K562 (cell line): ENCODE data around the gene GJD2. TPM values are rescaled to one million over a fixed set of nuclear protein-coding genes. Genes with fewer than 3 reads are reported as not detected.

Experiments
- ATAC-seq: fragments of 200-7000 bp; cut with Tn5 transposase; 3 replicates; pipeline ENCODE4 v1.9.1; 2020; ENCODE audit warnings: moderate library complexity
- BruUV-seq: library from RNA; stranded (reverse); fragments of 400-500 nt; replicated peaks from 2 replicates; lab custom pipeline; 2021; lab: Mats Ljungman, UMichigan
- CTCF ChIA-PET: fragments of 300-600 bp; formaldehyde crosslinking; extraction: SDS; loops from one replicate; lab custom pipeline; 2021; ENCODE audit warnings: low intra/inter-chr PET ratio; lab: Yijun Ruan, JAX
- POLR2A ChIA-PET: fragments of 300-600, 350-650 bp; sonication (Branson Sonifier 250); formaldehyde crosslinking; extraction: SDS; loops from one replicate; lab custom pipeline; 2021; ENCODE audit warnings: antibody characterized with exemption, inconsistent platforms; lab: Yijun Ruan, JAX
- DNase-seq, 4 experiments: peaks; one replicate each; pipeline versions ENCODE4 v3.0.0 to v3.0.0-alpha.2; 2011 to 2018; ENCODE audit warnings: low spot score in 3 of 4, mixed read lengths in 3 of 4; ENCODE audit errors: extremely low read depth in 1 of 4
- FAIRE-seq: peaks from 2 replicates; lab custom pipeline; 2011; peaks lifted over from hg19 to GRCh38; lab: Jason Lieb, UNC
- H2AFZ ChIP-seq: 2 replicates; pipeline ENCODE4 v1.6.0; 2011; ENCODE audit warnings: low read depth, low read length, control low read depth, inconsistent platforms
- H3K27ac ChIP-seq: fragments of 200-600 bp; 3 replicates; pipeline ENCODE4 v1.8.0; 2011; ENCODE audit warnings: low read depth, mild to moderate bottlenecking, control low read depth, inconsistent platforms, low read length, moderate library complexity, mixed read lengths; ENCODE audit errors: extremely low read depth
- H3K27me3 ChIP-seq, 2 experiments: fragments of 300-600 bp in 1 of 2; 2 replicates in 1 of 2; 3 replicates in 1 of 2; pipeline versions ENCODE4 v1.6.0 to v1.8.0; 2011; ENCODE audit warnings: inconsistent platforms in 2 of 2, low read length in 2 of 2, mild to moderate bottlenecking in 1 of 2, mixed read lengths in 1 of 2, moderate library complexity in 1 of 2; ENCODE audit not compliant: control insufficient read depth in 2 of 2, insufficient read depth in 2 of 2
- H3K36me3 ChIP-seq: fragments of 300-600 bp; 3 replicates; pipeline ENCODE4 v1.8.0; 2011; ENCODE audit warnings: mild to moderate bottlenecking, low read length, inconsistent platforms; ENCODE audit not compliant: control insufficient read depth, insufficient read depth
- H3K4me1 ChIP-seq, 2 experiments: fragments of 200-600 bp in 1 of 2; replicated peaks in 1 of 2; 2 replicates in 1 of 2; 3 replicates in 1 of 2; pipeline versions ENCODE4 v1.5.1 to v1.8.0; 2011; ENCODE audit warnings: inconsistent platforms in 2 of 2, low read length in 2 of 2, mild to moderate bottlenecking in 1 of 2, mixed read lengths in 1 of 2, moderate library complexity in 1 of 2; ENCODE audit not compliant: control insufficient read depth in 2 of 2, insufficient read depth in 2 of 2
- H3K4me2 ChIP-seq: 2 replicates; pipeline ENCODE4 v1.6.1; 2011; ENCODE audit warnings: low read length, control low read depth, inconsistent platforms, mixed read lengths; ENCODE audit not compliant: insufficient read depth
- H3K4me3 ChIP-seq: fragments of 200-600 bp; sonication (generic), shearing (Covaris generic); 2 replicates; pipeline ENCODE4 v1.5.1; 2016; ENCODE audit warnings: control low read depth, inconsistent platforms
- H3K79me2 ChIP-seq: fragments of 200-600 bp; 3 replicates; pipeline ENCODE4 v1.8.0; 2011; ENCODE audit warnings: low read length, inconsistent platforms; ENCODE audit not compliant: control insufficient read depth, insufficient read depth
- H3K9ac ChIP-seq, 2 experiments: 2 replicates each; pipeline versions ENCODE4 v1.6.0 to v1.6.1; 2011; ENCODE audit warnings: low read depth in 2 of 2, low read length in 2 of 2, control low read depth in 1 of 2, inconsistent platforms in 1 of 2, mild to moderate bottlenecking in 1 of 2, mixed read lengths in 1 of 2; ENCODE audit not compliant: insufficient read depth in 1 of 2
- H3K9me1 ChIP-seq: one replicate; pipeline ENCODE4 v1.6.0; 2011; ENCODE audit warnings: inconsistent platforms, mild to moderate bottlenecking, low read length, moderate library complexity; ENCODE audit not compliant: control insufficient read depth, insufficient read depth
- H3K9me3 ChIP-seq: replicated peaks from 2 replicates; pipeline ENCODE4 v1.5.1; 2011; ENCODE audit warnings: low read depth, low read length, inconsistent platforms; ENCODE audit not compliant: control insufficient read depth, insufficient read depth
- H4K20me1 ChIP-seq: replicated peaks from 2 replicates; pipeline ENCODE4 v1.6.1; 2011; ENCODE audit warnings: low read length, inconsistent platforms, mixed read lengths; ENCODE audit not compliant: control insufficient read depth, insufficient read depth
- ARID3A ChIP-seq: IDR thresholded peaks from 2 replicates; pipeline ENCODE4 v1.6.1; 2012; ENCODE audit warnings: low read depth, low read length, improper control_type of control experiment, borderline replicate concordance
- ATF4 ChIP-seq: fragments of 450-650 bp; formaldehyde crosslinking; IDR thresholded peaks from 2 replicates; pipeline ENCODE4 v1.4.0; 2022; ENCODE audit warnings: mild to moderate bottlenecking, moderate library complexity
- CGGBP1 ChIP-seq: fragments of 250-450 bp; sonication (Bioruptor Pico); IDR thresholded peaks from 2 replicates; pipeline ENCODE4 v1.9.0; 2021; ENCODE audit warnings: mild to moderate bottlenecking
- FOXJ2 ChIP-seq: fragments of 200-800 bp; sonication (Bioruptor generic); IDR thresholded peaks from 2 replicates; pipeline ENCODE4 v1.6.1; 2016; ENCODE audit warnings: missing genetic modification characterization, missing compliant biosample characterization
- HMG20A ChIP-seq: fragments of 450-650 bp; formaldehyde crosslinking; conservative IDR thresholded peaks from 2 replicates; pipeline ENCODE4 v1.4.0; 2020; ENCODE audit warnings: mild to moderate bottlenecking, mixed read lengths
- LEF1 ChIP-seq: fragments of 450-650 bp; IDR thresholded peaks from 2 replicates; pipeline ENCODE4 v1.6.1; 2016; ENCODE audit warnings: mild to moderate bottlenecking
- MLLT1 ChIP-seq, 2 experiments: fragments of 450-650 bp; IDR thresholded peaks; 2 replicates each; pipeline ENCODE4 v1.6.1; 2016
- PRPF4 ChIP-seq: fragments of 200-400 bp; formaldehyde crosslinking; IDR thresholded peaks from one replicate; pipeline ENCODE4 v1.6.1; 2017; ENCODE audit warnings: low read length, low read depth, mild to moderate bottlenecking; ENCODE audit not compliant: insufficient read depth, poor library complexity, severe bottlenecking
- PYGO2 ChIP-seq: fragments of 450-650 bp; IDR thresholded peaks from 2 replicates; pipeline ENCODE4 v1.6.1; 2016; ENCODE audit warnings: mild to moderate bottlenecking, missing genetic modification characterization, moderate library complexity, missing compliant biosample characterization
- SRSF3 ChIP-seq: fragments of 200-400 bp; formaldehyde crosslinking; IDR thresholded peaks from 2 replicates; pipeline ENCODE4 v1.6.1; 2016; ENCODE audit warnings: mild to moderate bottlenecking, low read length, moderate library complexity; ENCODE audit not compliant: insufficient read depth
- TAF9B ChIP-seq: fragments of 450-650 bp; IDR thresholded peaks from 2 replicates; pipeline ENCODE4 v1.6.1; 2018; ENCODE audit warnings: mild to moderate bottlenecking; ENCODE audit not compliant: partially characterized antibody
- TGIF2 ChIP-seq: sonication (generic); formaldehyde crosslinking; IDR thresholded peaks from 2 replicates; pipeline ENCODE4 v1.8.1; 2022; ENCODE audit warnings: mild to moderate bottlenecking, missing genetic modification reagents, moderate library complexity
- YY1 ChIP-seq, 3 experiments: IDR thresholded peaks; 2 replicates each; pipeline ENCODE4 v1.6.1; 2011; ENCODE audit warnings: low read length in 2 of 3, mild to moderate bottlenecking in 2 of 3, moderate library complexity in 2 of 3, borderline replicate concordance in 1 of 3, control low read depth in 1 of 3, low read depth in 1 of 3; ENCODE audit not compliant: insufficient read depth in 3 of 3, insufficient replicate concordance in 2 of 3, control insufficient read depth in 1 of 3, insufficient read length in 1 of 3; ENCODE audit errors: extremely low read depth in 1 of 3
- ZNF253 ChIP-seq: fragments of 250-450 bp; sonication (Bioruptor Pico); conservative IDR thresholded peaks from 2 replicates; pipeline ENCODE4 v1.6.1; 2021; ENCODE audit warnings: mild to moderate bottlenecking
- ZNF311 ChIP-seq: fragments of 250-450 bp; sonication (Bioruptor Pico); IDR thresholded peaks from 2 replicates; pipeline ENCODE4 v1.4.0; 2020; ENCODE audit warnings: mild to moderate bottlenecking, moderate library complexity
- ZNF589 ChIP-seq: fragments of 200-800 bp; sonication (Bioruptor generic); IDR thresholded peaks from 2 replicates; pipeline ENCODE4 v1.6.1; 2016; ENCODE audit warnings: low read depth, missing genetic modification characterization, missing compliant biosample characterization
- WGBS: fragments of 100-300 bp; shearing (Covaris generic); methylation state at CpG from one replicate; pipeline ENCODE4 v1.1.6; 2016; ENCODE audit warnings: low coverage, mixed read lengths; ENCODE audit not compliant: insufficient coverage; ENCODE audit errors: missing lambda C conversion rate; 5-methylcytosine and 5-hydroxymethylcytosine counted together
- in situ Hi-C: fragments of 300-500 bp; cut with MboI; formaldehyde crosslinking; loops from 4 replicates; pipeline ENCODE4 v1.15.0; 2018; ENCODE audit warnings: inconsistent platforms, mixed read lengths
- intact Hi-C: fragments of 100-400 bp; cut with micrococcal nuclease; formaldehyde crosslinking; loops from 2 replicates; pipeline ENCODE4 v1.14.2; 2022
- polyA plus RNA-seq, 8 experiments: library from polyadenylated mRNA; depleted of rRNA in 4 of 8; stranded (reverse) in 5 of 8; unstranded in 3 of 8; fragments of >200 nt; fragmentation: Nextera tagmentation in 2 of 8; fragmentation: Illumina TruSeq in 1 of 8; extraction: Ambion mirVana in 2 of 8; extraction: Trizol in 1 of 8; gene quantifications; 2 replicates each; pipeline versions ENCODE4 v1.2.1 to v1.2.3, GENCODE V29; 2011 to 2014; ENCODE audit warnings: inconsistent platforms in 1 of 8, missing spikeins in 1 of 8
- total RNA-seq, 7 experiments: library from RNA; depleted of rRNA in 6 of 7; stranded (reverse); fragments of >200 nt in 6 of 7; fragmentation: Illumina TruSeq in 2 of 7; extraction: Trizol in 2 of 7; gene quantifications; 2 replicates each; pipeline versions ENCODE4 v1.2.1 to v1.2.3, GENCODE V29; 2011 to 2021; ENCODE audit warnings: low replicate concordance in 1 of 7

Gene GJD2
- total and polyA plus RNA-seq, 9 of the 15 experiments (the other 6 are each of a cell fraction or from before 2014, with no cell fraction given), result not detected

GRCh38 chr15:34754674-34755418 lies at the start of gene GJD2 (continued):
- TF ChIP-seq ATF4, result no peak
- TF ChIP-seq PYGO2 (tag), result no peak
- TF ChIP-seq HMG20A (CRISPR knock-in tag), result no peak

GRCh38 chr15:34804113-34804512 lies 49.3 kb upstream of the GJD2 start:
- Histone ChIP-seq H3K9me1 (no peaks in the 10 kb centered on the region), H3K36me3 (no peaks in the 10 kb centered on the region), H2AFZ (no peak overlapping the region), H3K4me1 (peaks cover 4 to 9% of the 10 kb centered on the region in 2 experiments; a peak in 4 of 5 replicates), H4K20me1 (no peaks in the 10 kb centered on the region), H3K9ac (no peak overlapping the region), H3K79me2 (no peaks in the 10 kb centered on the region), H3K4me2 (no peak overlapping the region), H3K9me3 (0 out of 2 replicates have a peak, but pooled peaks cover 3% of the 10 kb centered on the region), H3K27ac (no peak overlapping the region), H3K4me3 (no peak overlapping the region), H3K27me3 (no peaks in the 10 kb centered on the region)
- intact Hi-C loops, result no loop called here
- CTCF ChIA-PET, result no interaction called here
- DNase-seq (no peak), ATAC-seq (no peak), FAIRE-seq (no peak)
- POLR2A ChIA-PET, result no interaction called here
- 40% methylated on average over 2 of the region's 2 CpGs for WGBS
- no TSS peak for BruUV-seq
- in situ Hi-C loops, result no loop called here
- TF ChIP-seq TAF9B (no peak), FOXJ2 (no peak), MLLT1 (IDR thresholded peaks at IDR 0.05) (no peak), ZNF311 (CRISPR knock-in tag) (no peak), ZNF253 (CRISPR knock-in tag) (no peak), SRSF3 (no peak), LEF1 (no peak), PRPF4 (no peak), CGGBP1 (CRISPR knock-in tag) (no peak), YY1 (IDR thresholded peaks at IDR 0.05; ENCODE audit: borderline replicate concordance in 1 of 3, control insufficient read depth in 1 of 3, extremely low read depth in 1 of 3, insufficient read depth in 3 of 3, insufficient read length in 1 of 3, insufficient replicate concordance in 2 of 3, low read depth in 1 of 3, low read length in 2 of 3) (no peak), TGIF2 (CRISPR knock-in tag) (no peak), ZNF589 (CRISPR knock-in tag) (no peak), ARID3A (no peak)
